Loucy (cell line): ENCODE measurements around the gene RESP18.

Experiments
- H2AFZ ChIP-seq: fragments of 200-600 bp; sonication (generic); 2 replicates; pipeline ENCODE4 v1.6.0; 2016; ENCODE audit warnings: antibody characterized with exemption, mild to moderate bottlenecking, low read length, moderate library complexity
- H3F3A ChIP-seq: fragments of 200-600 bp; 2 replicates; pipeline ENCODE4 v1.6.0; 2016; ENCODE audit warnings: antibody characterized with exemption, low read depth, mild to moderate bottlenecking
- H3K27me3 ChIP-seq: fragments of 200-600 bp; sonication (generic); 2 replicates; pipeline ENCODE4 v1.6.1; 2014; ENCODE audit warnings: low read length, mild to moderate bottlenecking; ENCODE audit not compliant: insufficient read depth, poor library complexity, severe bottlenecking
- H3K36me3 ChIP-seq: fragments of 200-600 bp; sonication (generic); 2 replicates; pipeline ENCODE4 v1.6.1; 2016; ENCODE audit warnings: low read length; ENCODE audit not compliant: insufficient read depth
- H3K4me1 ChIP-seq: fragments of 200-600 bp; sonication (generic); 2 replicates; pipeline ENCODE4 v1.5.1; 2014; ENCODE audit warnings: low read length, mild to moderate bottlenecking; ENCODE audit not compliant: insufficient read depth, poor library complexity, severe bottlenecking
- H3K4me2 ChIP-seq: fragments of 200-600 bp; sonication (generic); 2 replicates; pipeline ENCODE4 v1.6.0; 2014; ENCODE audit warnings: antibody characterized with exemption, low read length, low read depth, mild to moderate bottlenecking; ENCODE audit not compliant: poor library complexity, severe bottlenecking
- H3K4me3 ChIP-seq: fragments of 200-600 bp; sonication (generic); 2 replicates; pipeline ENCODE4 v1.5.1; 2014; ENCODE audit warnings: low read length, mild to moderate bottlenecking, mixed read lengths; ENCODE audit not compliant: poor library complexity, severe bottlenecking
- H3K79me2 ChIP-seq: fragments of 200-600 bp; sonication (generic); 2 replicates; pipeline ENCODE4 v1.6.1; 2014; ENCODE audit warnings: low read length; ENCODE audit not compliant: insufficient read depth
- H3K9ac ChIP-seq: fragments of 200-600 bp; sonication (generic); 2 replicates; pipeline ENCODE4 v1.6.0; 2014; ENCODE audit warnings: mild to moderate bottlenecking, low read depth, low read length, moderate library complexity; ENCODE audit not compliant: poor library complexity, severe bottlenecking
- H3K9me2 ChIP-seq: fragments of 200-600 bp; sonication (generic); replicated peaks from 2 replicates; pipeline ENCODE4 v1.6.1; 2016; ENCODE audit warnings: low read depth, low read length, mixed read lengths
- H3K9me3 ChIP-seq: fragments of 200-600 bp; sonication (generic); 2 replicates; pipeline ENCODE4 v1.6.1; 2014; ENCODE audit warnings: mild to moderate bottlenecking, antibody characterized with exemption, low read length, low read depth; ENCODE audit not compliant: insufficient read depth
- H4K20me1 ChIP-seq: fragments of 200-600 bp; sonication (generic); 2 replicates; pipeline ENCODE4 v1.6.0; 2014; ENCODE audit warnings: antibody characterized with exemption, low read length, mild to moderate bottlenecking; ENCODE audit not compliant: insufficient read depth, poor library complexity, severe bottlenecking
- CTCF ChIP-seq: fragments of 200-600 bp; sonication (generic); conservative IDR thresholded peaks from 2 replicates; pipeline ENCODE4 v1.5.1; 2014; ENCODE audit warnings: mild to moderate bottlenecking, antibody characterized with exemption, low read length
- EZH2phosphoT487 ChIP-seq: fragments of 200-600 bp; IDR thresholded peaks from 2 replicates; pipeline ENCODE4 v1.6.1; 2018; ENCODE audit warnings: antibody characterized with exemption, mild to moderate bottlenecking, moderate library complexity, borderline replicate concordance

The RESP18 gene

GRCh38 chr2:219335373-219335786 is 2.8 kb upstream of the RESP18 start:
- Histone ChIP-seq H3K9me2 (no peaks in the 10 kb centered on the region), H3K9me3 (no peaks in the 10 kb centered on the region), H3K4me2 (no peak overlapping the region), H3K4me3 (no peak overlapping the region), H3K9ac (no peak overlapping the region), H3K36me3 (no peaks in the 10 kb centered on the region), H3K79me2 (no peaks in the 10 kb centered on the region), H4K20me1 (no peaks in the 10 kb centered on the region), H3K27me3 (no peaks in the 10 kb centered on the region), H3F3A (no peaks in the 10 kb centered on the region), H2AFZ (no peak overlapping the region), H3K4me1 (no peaks in the 10 kb centered on the region)
- TF ChIP-seq CTCF (no peak), EZH2phosphoT487 (no peak)

- no peaks in the 10 kb centered on the region for H3F3A ChIP-seq
- TF ChIP-seq EZH2phosphoT487 = no peak
- TF ChIP-seq CTCF = no peak
- no peaks in the 10 kb centered on the region for H3K27me3 ChIP-seq
- no peaks in the 10 kb centered on the region for H3K36me3 ChIP-seq
- no peaks in the 10 kb centered on the region for H3K9me3 ChIP-seq
- no peak overlapping the region for H3K4me3 ChIP-seq
- H3K4me1 ChIP-seq = no peaks in the 10 kb centered on the region
- H2AFZ ChIP-seq = no peak overlapping the region
- H4K20me1 ChIP-seq = no peaks in the 10 kb centered on the region
- no peaks in the 10 kb centered on the region for H3K9me2 ChIP-seq
- H3K9ac ChIP-seq = no peak overlapping the region
- H3K79me2 ChIP-seq = no peaks in the 10 kb centered on the region
- no peak overlapping the region for H3K4me2 ChIP-seq
Measured at GRCh38 chr2:219334076-219334475, 1.5 kb upstream of the RESP18 start.

- H3F3A ChIP-seq = no peaks in the 10 kb centered on the region
- H3K9ac ChIP-seq = no peak overlapping the region
- no peak overlapping the region for H3K4me3 ChIP-seq
- no peaks in the 10 kb centered on the region for H3K4me1 ChIP-seq
- no peak overlapping the region for H3K4me2 ChIP-seq
- no peaks in the 10 kb centered on the region for H3K9me2 ChIP-seq
- H3K27me3 ChIP-seq = no peaks in the 10 kb centered on the region
- no peak overlapping the region for H2AFZ ChIP-seq
- H3K36me3 ChIP-seq = no peaks in the 10 kb centered on the region
- H3K79me2 ChIP-seq = no peaks in the 10 kb centered on the region
- no peaks in the 10 kb centered on the region for H3K9me3 ChIP-seq
- H4K20me1 ChIP-seq = no peaks in the 10 kb centered on the region
- TF ChIP-seq EZH2phosphoT487 = no peak
- no peak for TF ChIP-seq CTCF
Measured at GRCh38 chr2:219331560-219332213, 857 bp downstream of the RESP18 start.
